Caki2 (cell line): ENCODE measurements around the gene RIT2. TPM values are rescaled to one million over a fixed set of nuclear protein-coding genes. Genes with fewer than 3 reads are reported as not detected.
"Not testable (repeated sequence)": the region's sequence is repeated elsewhere in the genome, so short reads cannot be mapped to it uniquely, and the experiment has no call there.

Experiments used
- DNase-seq: peaks from one replicate; pipeline ENCODE4 v3.0.0-alpha.2; 2015; ENCODE audit warnings: low read depth
- in situ Hi-C: cut with HindIII; loops from 2 replicates; pipeline ENCODE4 v1.10.0; 2016; ENCODE audit warnings: low sequenced_read_pairs, low pct_unique_long_range_greater_than_20kb, mixed read lengths
- total RNA-seq: library from RNA; depleted of rRNA; stranded (reverse); fragments of >200 nt; shearing (Covaris generic); gene quantifications from 2 replicates; pipeline ENCODE4 v1.2.3, GENCODE V29; 2014; ENCODE audit warnings: low replicate concordance

Gene RIT2
- total RNA-seq, 1 experiment from 2014 or later = not detected

DNA sequence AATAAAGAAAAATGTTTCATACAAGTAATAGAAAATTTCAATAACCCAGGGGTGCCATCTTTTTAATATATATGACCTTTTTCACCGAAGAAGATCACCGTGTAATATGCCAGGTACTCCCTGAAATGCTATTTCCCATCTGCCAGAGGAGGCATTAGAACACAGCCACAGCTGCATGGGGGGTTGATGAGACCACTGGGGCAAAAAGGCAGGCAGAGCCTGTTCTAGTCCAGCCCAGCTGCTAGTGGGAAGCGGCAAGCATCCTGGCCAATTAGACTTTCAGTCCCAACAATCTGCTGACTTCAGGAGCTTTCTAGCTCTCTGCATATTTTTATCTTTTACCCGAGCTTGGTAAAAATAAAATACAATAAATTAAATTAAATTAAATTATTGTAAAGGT lies 362.6 kb downstream of the RIT2 start:
- in situ Hi-C loops = no loop called here
- DNase-seq = no peak

DNA sequence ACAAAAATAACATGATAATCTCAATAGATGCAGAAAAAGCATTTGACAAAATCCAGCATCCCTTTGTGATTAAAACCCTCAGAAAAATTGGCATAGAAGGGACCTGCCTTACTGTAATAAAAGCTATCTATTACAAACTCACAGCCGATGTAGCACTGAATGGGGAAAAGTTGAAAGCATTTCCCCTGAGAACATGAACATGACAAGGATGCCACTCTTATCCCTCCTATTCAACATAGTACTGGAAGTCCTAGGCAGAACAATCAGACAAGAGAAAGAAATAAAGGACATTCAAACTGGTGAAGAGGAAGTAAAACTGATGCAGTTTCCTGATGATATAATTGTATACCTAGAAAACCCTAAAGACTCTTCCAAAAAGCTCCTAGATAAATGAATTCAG lies 368.7 kb downstream of the RIT2 start:
- in situ Hi-C loops = no loop called here
- no peak for DNase-seq

DNA sequence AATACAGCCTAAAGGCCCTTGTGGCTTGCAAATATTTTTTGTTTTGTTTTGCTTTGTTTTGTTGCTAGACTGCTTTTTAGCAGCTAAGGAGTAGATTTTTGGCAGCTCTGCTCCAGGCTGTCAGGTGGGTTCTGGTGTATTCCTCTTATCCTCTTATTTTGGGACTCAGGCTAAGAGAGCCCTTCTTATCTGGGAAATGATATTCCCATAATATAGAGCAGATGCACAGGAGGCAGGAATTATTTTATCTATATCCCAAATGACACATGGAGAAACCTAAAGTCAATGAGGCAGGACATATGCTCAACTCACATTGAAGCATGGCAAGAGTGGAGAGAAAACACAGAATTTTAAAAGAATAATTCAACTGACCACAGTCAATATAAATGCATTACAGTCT lies 369.6 kb downstream of the RIT2 start:
- in situ Hi-C loops = no loop called here
- DNase-seq = no peak

DNA sequence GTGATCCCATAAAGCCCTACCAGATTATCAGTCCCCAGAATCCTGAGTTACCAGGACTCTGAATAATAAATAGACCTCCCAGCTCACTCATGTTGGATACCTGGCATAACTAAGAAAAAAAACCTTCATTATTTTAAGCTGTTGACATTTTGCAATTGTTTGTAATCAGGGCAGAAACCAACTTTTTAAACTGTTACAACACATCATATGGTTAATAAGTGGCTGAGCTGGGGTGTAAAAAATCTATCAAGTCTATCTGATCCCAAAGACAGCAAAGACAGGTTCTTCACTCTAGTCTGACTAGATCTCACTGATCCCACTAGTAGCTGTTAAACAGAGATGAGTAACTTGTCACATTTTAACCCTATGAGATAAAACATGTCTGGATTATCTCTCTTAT lies 370.3 kb downstream of the RIT2 start:
- DNase-seq = no peak
- in situ Hi-C loops = no loop called here

DNA sequence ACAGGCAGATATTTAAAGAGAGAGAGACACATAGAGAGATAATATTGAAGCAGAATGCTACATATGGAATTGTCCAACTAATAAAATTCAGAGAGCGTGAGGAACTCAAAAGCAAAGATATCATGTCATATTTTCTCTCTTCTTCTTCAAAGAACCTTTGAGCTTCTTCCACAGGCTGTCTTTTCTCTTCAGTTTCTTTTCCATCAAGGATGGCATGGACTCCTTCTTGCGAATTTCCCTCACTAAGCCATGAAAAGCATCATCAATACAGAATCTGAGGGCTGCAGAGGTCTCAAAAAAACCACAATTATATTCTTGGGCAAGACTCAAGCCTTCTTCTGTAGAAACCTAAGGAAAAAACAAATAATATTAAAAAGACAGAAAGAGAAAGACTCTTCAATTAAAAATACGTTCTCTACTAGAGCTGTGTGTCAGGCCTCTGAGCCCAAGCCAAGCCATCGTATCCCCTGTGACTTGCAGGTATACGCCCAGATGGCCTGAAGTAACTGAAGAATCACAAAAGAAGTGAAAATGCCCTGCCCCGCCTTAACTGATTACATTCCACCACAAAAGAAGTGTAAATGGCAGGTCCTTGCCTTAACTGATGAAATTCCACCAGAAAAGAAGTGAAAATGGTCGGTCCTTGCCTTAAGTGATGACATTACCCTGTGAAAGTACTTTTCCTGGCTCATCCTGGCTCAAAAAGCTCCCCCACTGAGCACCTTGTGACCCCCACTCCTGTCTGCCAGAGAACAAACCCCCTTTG lies 371.9 kb downstream of the RIT2 start:
- in situ Hi-C loops = no loop called here
- DNase-seq = no peak

DNA sequence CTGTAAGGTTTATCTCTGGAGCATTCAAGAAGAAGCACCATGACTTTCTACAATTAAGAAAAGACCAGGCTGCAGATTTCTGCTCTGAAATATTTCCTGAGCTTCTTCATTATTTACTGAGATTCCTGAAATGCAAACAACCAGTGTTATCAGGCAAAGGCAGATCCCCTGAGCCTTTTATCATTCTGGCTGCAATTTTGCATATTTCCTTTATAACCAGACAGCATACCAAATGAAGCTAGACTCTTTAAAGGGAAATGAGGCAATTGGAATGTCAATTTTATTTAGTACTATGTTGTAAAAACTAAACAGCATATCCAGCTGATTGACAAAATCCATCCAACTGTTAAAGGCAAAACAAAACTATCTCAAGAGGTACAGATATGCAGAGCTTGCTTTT lies 372.5 kb downstream of the RIT2 start:
- DNase-seq = no peak
- in situ Hi-C loops = no loop called here

DNA sequence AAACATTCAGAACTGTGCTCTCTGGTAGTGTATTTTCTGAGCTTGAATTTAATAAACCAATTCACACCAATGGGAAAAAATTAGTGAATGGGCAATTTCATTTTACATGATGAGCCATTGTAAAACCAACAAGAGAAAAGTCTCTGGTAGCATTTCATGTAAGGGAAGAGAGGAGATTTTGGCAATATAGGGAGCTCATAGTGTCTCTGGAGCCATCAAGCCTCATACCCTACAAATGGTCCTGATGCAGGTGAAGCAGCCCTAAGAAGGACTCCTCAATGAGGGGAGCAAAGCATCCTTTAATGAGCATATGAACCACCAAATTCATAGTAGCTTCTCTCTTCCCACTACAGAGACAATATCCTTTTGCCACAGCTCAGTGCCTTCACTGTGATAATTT lies 373.0 kb downstream of the RIT2 start:
- in situ Hi-C loops = no loop called here
- no peak for DNase-seq

DNA sequence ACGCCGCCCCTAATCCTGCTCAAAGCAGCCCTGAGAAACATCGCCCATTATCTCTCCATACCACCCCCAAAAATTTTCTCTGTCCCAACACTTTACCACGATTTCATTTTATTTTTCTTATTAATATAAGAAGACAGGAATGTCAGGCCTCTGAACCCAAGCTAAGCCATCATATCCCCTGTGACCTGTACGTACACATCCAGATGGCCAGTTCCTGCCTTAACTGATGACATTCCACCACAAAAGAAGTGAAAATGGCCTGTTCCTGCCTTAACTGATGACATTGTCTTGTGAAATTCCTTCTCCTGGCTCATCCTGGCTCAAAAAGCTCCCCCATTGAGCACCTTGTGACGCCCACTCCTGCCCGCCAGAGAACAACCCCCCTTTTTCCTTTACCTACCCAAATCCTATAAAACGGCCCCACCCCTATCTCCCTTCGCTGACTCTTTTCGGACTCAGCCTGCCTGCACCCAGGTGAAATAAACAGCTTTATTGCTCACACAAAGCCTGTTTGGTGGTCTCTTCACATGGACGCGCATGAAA lies 373.6 kb downstream of the RIT2 start:
- DNase-seq, in situ Hi-C loops: not testable (repeated sequence)

DNA sequence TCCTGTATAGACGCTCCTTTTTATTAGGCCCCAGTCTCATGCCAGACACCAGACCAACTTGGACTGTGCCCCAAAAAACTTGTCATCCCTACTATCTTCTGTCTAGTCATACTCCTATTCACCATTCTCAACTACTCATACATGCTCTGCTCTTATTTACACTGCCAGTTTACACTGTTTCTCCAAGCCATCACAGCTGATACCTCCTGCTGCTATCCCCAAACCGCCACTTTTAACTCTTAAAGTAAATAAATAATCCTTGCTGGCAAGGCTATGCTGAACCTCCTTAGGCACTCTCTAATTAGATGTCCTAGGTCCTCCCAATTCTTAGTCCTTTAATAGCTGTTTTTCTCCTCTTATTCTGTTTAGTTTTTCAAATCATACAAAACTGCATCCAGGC lies 374.2 kb downstream of the RIT2 start:
- in situ Hi-C loops, DNase-seq: not testable (repeated sequence)

DNA sequence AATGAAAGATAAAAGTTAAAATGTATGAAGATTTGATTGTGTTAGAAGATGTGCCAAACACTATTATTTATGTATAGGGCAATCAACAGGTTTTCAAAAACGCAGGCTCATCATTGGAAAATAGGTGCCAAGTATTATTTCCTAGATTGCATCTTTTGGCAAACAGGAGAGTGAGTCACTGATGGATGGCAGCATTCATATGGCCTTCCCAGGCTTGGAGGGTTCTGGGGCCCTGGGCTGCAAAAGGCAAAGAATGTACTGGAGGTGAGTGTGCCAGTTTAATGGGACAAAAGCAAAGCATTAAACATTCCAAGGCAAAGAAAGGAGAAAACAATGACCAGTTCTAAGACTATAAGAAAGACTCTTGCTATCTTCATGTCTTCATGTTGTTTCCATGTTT lies 379.4 kb downstream of the RIT2 start:
- no peak for DNase-seq
- in situ Hi-C loops = no loop called here

DNA sequence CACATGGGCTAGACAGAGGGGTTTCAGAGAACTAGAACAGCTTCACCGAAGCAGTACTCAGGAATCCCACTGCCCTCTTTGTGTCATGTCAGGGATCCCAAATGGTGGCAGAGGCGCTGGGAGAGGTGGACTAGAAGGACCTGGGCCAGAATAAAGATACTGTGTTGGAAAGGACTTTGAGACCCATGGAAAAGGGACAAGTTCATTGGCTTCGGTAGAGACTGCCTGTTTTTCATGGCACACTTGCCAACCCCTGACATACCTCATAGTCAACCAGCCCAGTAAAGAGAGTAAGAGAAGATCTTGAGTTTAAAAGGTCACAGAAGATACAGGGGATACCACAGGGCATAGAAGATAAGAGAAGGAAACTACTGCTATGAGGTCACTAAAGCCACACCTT lies 381.0 kb downstream of the RIT2 start:
- DNase-seq = no peak
- in situ Hi-C loops = no loop called here

DNA sequence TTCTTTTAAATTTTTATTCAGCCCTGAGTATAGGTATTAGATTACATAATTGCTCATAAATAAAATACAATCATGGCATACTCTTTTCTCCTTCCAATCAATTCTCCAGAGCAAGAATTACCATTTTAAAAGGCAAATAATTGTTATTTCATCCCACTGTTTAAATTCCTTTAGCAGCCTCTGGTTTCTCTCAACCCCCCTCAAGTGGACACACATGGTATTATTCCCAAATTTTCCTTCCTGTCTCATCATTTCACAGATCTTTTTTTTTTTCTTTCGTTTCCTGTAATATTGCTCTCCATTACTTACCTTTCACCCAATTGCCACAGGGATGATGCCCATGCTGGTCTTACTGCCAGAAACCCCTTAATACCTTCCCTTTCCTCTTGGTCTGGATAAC lies 385.2 kb downstream of the RIT2 start:
- in situ Hi-C loops = no loop called here
- DNase-seq = no peak

DNA sequence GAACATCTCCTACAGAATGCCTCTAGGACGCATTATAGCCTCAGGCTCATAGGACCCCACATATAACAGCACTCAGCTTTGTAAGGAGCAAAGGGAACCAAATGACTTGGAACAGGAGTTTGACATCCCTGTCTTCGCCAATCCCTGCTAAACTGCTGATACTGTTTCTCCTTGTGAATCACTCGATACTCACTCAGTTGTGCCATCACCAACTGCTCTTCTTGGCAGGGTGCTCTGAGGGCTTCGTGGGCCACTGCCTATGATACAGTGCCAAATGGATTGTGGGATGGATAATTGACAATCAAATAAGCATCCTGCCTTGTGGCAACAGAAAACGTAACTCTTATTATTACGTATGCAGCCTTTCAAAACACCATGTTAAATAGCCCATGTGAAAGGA lies 396.3 kb downstream of the RIT2 start:
- DNase-seq = peak; percentile 54
- in situ Hi-C loops = no loop called here

DNA sequence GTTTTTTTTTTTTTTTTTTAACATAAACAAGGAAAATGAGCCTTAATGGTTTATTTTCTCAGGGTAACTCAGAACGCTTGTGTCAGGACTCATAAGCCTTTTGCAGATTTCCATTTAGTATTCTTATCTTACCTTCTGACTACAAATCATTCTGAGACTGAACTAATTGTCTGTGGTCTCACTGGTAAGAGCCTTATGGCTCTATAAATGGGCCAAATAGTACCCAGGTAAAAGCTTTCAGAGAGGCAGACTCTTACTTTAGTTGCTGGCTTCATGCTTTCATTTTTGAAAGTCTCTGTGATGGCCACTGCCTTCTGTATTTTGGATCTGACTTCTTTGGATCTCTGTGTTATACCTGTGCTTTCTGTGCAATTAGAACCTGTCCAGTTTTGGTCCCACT lies 403.4 kb downstream of the RIT2 start:
- DNase-seq = no peak
- in situ Hi-C loops = no loop called here

DNA sequence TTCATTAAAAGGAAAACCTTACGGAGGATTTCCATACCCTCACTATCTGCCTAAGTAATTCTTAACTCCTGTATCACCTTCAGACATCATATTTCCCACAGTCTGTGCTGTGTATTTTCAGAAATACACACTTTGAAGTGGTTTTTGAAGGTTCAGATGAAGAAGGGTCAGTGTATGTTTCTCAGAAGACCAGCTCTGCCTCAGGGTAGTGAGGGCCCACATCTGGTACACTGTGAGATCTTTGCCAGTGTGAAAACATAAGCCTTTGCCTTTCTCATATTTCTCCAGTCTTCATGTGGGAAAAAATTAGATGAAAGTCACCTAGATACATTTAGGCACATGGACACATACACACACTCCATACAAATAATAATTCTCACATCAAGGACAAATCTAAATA lies 408.4 kb downstream of the RIT2 start:
- DNase-seq = peak; percentile 1
- in situ Hi-C loops = no loop called here

DNA sequence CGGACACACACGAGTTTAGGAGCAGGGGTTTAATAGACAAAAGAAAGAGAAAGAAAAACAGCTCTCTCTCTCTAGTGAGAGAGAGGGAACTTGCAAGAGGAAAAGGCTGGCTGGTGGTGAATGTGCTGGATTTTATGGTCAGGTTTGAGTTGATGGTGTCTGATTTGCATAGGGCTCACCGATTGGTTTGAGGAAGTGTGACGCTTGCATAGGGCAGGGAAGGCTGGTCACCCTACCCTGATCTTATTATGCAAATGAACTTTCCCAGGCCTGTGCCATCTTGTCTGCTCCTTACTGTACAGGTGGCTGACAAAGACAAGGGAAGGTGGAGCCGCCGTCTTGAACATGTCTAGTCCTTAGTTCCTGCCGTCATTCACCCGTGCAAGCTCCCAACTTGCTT lies 408.9 kb downstream of the RIT2 start:
- in situ Hi-C loops = no loop called here
- DNase-seq = peak; percentile 84

DNA sequence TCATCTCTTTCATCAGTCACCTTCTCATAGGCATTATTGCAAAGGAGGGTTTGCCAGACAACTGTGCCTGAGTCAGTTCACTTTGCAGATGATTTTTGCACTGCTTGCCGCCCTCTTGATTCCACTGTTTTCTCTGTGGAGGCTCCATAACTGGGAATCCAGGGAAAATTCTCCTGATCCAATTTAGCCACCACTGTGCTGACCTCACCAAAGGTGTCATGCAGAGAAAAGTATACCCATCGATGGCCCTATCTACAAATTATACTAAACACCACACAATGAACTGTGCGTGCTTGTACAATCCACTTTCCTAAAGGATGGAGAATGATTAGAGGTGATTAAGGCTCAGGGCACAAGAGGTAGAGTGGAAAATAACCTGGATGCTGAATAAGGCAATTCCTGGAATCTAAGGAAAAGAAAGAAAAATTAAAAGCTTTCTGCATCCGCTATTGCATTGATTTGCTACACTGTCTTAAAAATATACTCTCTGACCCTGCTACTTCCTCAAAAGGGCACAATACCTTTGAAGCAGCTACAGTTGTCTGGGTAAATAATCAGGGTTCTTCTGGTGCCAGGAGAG lies 409.4 kb downstream of the RIT2 start:
- in situ Hi-C loops = no loop called here
- no peak for DNase-seq
